GM12878 (cell line): ENCODE results near the gene OVOL1.

Experiments
- ATF2 ChIP-seq: IDR thresholded peaks from 2 replicates; pipeline ENCODE4 v1.6.1; 2012; ENCODE audit warnings: low read length, inconsistent platforms
- MAX ChIP-seq: IDR thresholded peaks from 2 replicates; pipeline ENCODE4 v1.6.1; 2012; ENCODE audit warnings: low read depth, low read length, improper control_type of control experiment

- TF ChIP-seq ATF2 (no peak), MAX (peak; percentile 70)
Measured at GRCh38 chr11:65833297-65834030, 46.6 kb downstream of the OVOL1 start, which contains the start of gene SNX32.
